ENCODE data around the gene TPSD1. TPM values are rescaled to one million over a fixed set of nuclear protein-coding genes. Genes with fewer than 3 reads are reported as not detected.

TPSD1 gene
- total RNA-seq, 2 experiments from 2014 or later: not detected

- Mint-ChIP-seq H3K9me3 (no peaks in the 10 kb centered on the region), H3K4me3 (no peak overlapping the region), H3K27ac (no peak overlapping the region), H3K36me3 (no peaks in the 10 kb centered on the region), H3K27me3 (peaks cover 13% of the 10 kb centered on the region), H3K4me1 (ENCODE audit: low read depth) (no peaks in the 10 kb centered on the region)
- ChIA-PET POLR2A (no interaction called here), CTCF (no interaction called here)
- intact Hi-C loops (cut with micrococcal nuclease): no loop called here
- no peak for DNase-seq
Observed at GRCh38 chr16:1278477-1278876, 22.6 kb downstream of the TPSD1 start.

DNA sequence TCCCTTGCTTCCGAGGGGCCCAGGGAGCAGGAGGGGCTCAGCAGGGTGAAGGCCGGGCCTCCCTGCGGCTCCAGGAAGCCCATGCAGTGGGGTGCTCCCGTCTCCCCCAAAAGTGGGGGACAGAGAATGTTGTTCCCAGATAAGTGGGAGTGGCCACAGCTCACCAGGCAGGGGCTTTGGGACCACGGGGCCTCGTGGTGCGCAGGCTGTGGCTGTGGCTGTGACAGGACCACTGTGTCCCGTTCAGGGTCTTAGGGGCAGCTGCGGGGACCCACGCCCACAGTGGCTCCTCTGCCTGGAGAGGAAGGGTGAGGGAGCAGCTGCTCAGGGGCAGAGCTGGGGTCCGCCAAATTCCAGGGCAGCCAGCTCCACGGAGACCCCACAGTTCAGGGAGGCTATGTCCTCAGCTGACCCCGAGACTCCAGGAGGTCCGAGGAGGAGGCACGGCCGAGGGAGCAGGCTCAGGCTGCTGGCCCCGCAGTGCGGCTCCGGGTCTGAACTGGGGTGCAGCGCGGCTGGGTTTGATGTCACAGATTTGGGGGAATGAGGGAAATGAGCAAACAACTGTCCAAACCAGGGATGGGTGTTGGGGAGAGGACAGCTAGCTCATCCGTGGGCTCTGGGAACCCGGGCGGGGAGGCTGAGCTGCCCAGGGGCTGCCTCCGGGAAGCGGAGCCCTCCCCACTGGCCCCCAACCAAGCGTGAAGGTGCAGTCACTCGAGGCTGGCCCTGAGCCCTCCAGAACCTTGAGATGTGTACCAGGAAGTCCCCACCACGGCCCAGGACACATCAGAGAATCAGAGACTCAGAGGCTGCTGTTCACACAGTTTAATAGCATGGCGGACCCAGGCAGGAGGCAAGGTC lies 23.4 kb downstream of the TPSD1 start:
- ChIA-PET CTCF (no interaction called here), POLR2A (no interaction called here)
- DNase-seq: no peak
- intact Hi-C loops (cut with micrococcal nuclease): no loop called here
- Mint-ChIP-seq H3K27me3 (peaks cover 16% of the 10 kb centered on the region), H3K9me3 (no peaks in the 10 kb centered on the region), H3K4me3 (no peak overlapping the region), H3K36me3 (no peaks in the 10 kb centered on the region), H3K4me1 (ENCODE audit: low read depth) (no peaks in the 10 kb centered on the region), H3K27ac (no peak overlapping the region)

GRCh38 chr16:1279945-1280589 lies 24.2 kb downstream of the TPSD1 start:
- ChIA-PET CTCF (interaction anchor here (0.9 kb wide), 1 partner anchor 21 kb away, joined by 4 read pairs; no protein-coding TSS in a partner anchor), POLR2A (no interaction called here)
- intact Hi-C loops (cut with micrococcal nuclease): no loop called here
- DNase-seq: no peak
- Mint-ChIP-seq H3K27me3 (peaks cover 17% of the 10 kb centered on the region), H3K9me3 (no peaks in the 10 kb centered on the region), H3K36me3 (no peaks in the 10 kb centered on the region), H3K27ac (no peak overlapping the region), H3K4me3 (no peak overlapping the region), H3K4me1 (ENCODE audit: low read depth) (no peaks in the 10 kb centered on the region)

DNA sequence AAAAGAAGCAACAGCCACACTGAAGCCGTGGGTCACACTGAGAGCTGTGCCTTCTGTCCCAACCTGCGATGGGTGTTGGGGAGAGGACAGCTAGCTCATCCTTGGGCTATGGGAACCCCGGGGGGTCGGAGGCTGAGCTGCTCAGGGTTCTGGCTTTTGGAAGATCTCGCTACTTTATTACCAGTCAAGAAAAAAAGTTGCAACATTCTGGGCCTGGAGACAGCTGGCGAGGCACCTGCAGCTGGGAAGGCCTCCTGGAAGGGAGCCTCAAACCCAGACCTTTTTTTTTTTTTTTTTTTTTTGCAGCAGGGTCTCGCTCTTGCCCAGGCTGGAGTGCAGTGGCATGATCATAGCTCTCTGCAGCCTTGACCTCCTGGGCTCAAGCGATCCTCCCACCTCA lies 24.9 kb downstream of the TPSD1 start:
- Mint-ChIP-seq H3K27ac (no peak overlapping the region), H3K4me3 (no peak overlapping the region), H3K36me3 (no peaks in the 10 kb centered on the region), H3K4me1 (ENCODE audit: low read depth) (no peaks in the 10 kb centered on the region), H3K27me3 (peaks cover 13% of the 10 kb centered on the region), H3K9me3 (no peaks in the 10 kb centered on the region)
- ChIA-PET CTCF (interaction anchor here (0.9 kb wide), 1 partner anchor 20 kb away, joined by 4 read pairs; no protein-coding TSS in a partner anchor), POLR2A (no interaction called here)
- no peak for DNase-seq
- intact Hi-C loops (cut with micrococcal nuclease): no loop called here

GRCh38 chr16:1281517-1281916 lies 25.6 kb downstream of the TPSD1 start:
- H3K27me3 Mint-ChIP-seq: peaks cover 10% of the 10 kb centered on the region
- no peaks in the 10 kb centered on the region for H3K36me3 Mint-ChIP-seq
- H3K4me3 Mint-ChIP-seq: no peak overlapping the region
- no peaks in the 10 kb centered on the region for H3K4me1 Mint-ChIP-seq (ENCODE audit: low read depth)
- no peak overlapping the region for H3K27ac Mint-ChIP-seq
- POLR2A ChIA-PET: no interaction called here
- no peaks in the 10 kb centered on the region for H3K9me3 Mint-ChIP-seq
- CTCF ChIA-PET: no interaction called here
- DNase-seq: no peak
- intact Hi-C loops (cut with micrococcal nuclease): no loop called here

DNA sequence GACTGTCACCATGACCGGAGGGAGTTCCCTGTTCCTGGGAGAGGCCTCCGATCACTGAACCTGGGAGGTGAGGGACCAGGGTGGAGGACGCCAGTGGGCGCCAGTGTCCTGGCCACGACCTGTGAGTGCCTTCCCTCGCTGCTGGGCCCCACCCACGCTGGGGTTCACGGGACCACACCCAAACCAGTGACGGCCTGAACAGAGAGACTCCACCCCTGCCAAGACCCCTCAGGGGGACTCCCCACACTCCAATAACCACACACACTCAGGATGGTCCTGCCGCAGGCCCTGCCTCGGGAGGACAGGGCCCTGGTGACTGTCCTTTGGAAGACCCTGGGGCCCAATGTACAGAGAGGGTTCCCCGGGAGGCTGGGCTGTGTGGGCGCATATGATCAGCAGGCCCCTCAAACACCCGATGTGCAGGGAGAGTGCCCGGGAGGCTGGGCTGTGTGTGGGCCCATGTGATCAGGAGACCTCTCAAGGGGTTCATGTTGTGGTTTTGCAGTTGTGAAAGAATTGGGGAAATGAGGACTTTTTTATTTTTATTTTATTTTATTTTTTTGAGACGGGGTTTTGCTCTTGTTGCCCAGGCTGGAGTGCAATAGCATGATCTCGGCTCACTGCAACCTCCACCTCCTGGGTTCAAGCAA lies 26.6 kb downstream of the TPSD1 start:
- H3K36me3 Mint-ChIP-seq: no peaks in the 10 kb centered on the region
- H3K27ac Mint-ChIP-seq: no peak overlapping the region
- peaks cover 8% of the 10 kb centered on the region for H3K27me3 Mint-ChIP-seq
- intact Hi-C loops (cut with micrococcal nuclease): no loop called here
- H3K4me3 Mint-ChIP-seq: no peak overlapping the region
- H3K4me1 Mint-ChIP-seq (ENCODE audit: low read depth): no peaks in the 10 kb centered on the region
- H3K9me3 Mint-ChIP-seq: no peaks in the 10 kb centered on the region
- DNase-seq: no peak
- POLR2A ChIA-PET: no interaction called here
- CTCF ChIA-PET: interaction anchor here (0.6 kb wide), 1 partner anchor 558 kb away, joined by 3 read pairs; no protein-coding TSS in a partner anchor

DNA sequence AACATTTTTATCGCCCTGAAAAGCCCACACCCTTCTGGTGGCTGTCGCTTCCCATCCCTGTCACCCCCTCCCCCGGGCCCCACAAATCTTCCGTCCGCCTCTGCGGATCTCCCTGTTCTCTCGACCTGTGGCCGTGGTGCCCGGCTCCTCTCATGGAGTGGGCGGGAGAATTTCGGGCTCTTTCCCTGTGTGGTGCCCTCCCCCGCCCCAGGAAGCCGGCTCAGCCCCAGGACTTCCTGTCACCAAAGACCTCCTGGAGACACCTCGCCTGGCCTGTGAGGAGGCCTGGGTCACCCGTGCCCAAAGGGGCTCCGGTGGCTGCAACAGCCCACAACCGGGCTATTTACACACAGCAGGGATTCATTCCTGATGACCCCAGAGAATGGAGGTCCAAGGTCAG lies 27.4 kb downstream of the TPSD1 start:
- Mint-ChIP-seq H3K27me3 (peaks cover 13% of the 10 kb centered on the region), H3K9me3 (no peaks in the 10 kb centered on the region), H3K27ac (no peak overlapping the region), H3K4me3 (no peak overlapping the region), H3K36me3 (no peaks in the 10 kb centered on the region), H3K4me1 (ENCODE audit: low read depth) (no peaks in the 10 kb centered on the region)
- CTCF ChIA-PET: no interaction called here
- DNase-seq: no peak
- POLR2A ChIA-PET: no interaction called here
- intact Hi-C loops (cut with micrococcal nuclease): no loop called here

GRCh38 chr16:1283996-1284616 lies 28.2 kb downstream of the TPSD1 start:
- no peaks in the 10 kb centered on the region for H3K9me3 Mint-ChIP-seq
- no peak overlapping the region for H3K4me3 Mint-ChIP-seq
- H3K36me3 Mint-ChIP-seq: no peaks in the 10 kb centered on the region
- ChIA-PET CTCF (no interaction called here), POLR2A (no interaction called here)
- DNase-seq: no peak
- H3K27ac Mint-ChIP-seq: no peak overlapping the region
- H3K4me1 Mint-ChIP-seq (ENCODE audit: low read depth): no peaks in the 10 kb centered on the region
- intact Hi-C loops (cut with micrococcal nuclease): no loop called here
- peaks cover 14% of the 10 kb centered on the region for H3K27me3 Mint-ChIP-seq

GRCh38 chr16:1285669-1286512 lies 30.0 kb downstream of the TPSD1 start:
- POLR2A ChIA-PET: no interaction called here
- Mint-ChIP-seq H3K36me3 (no peaks in the 10 kb centered on the region), H3K4me3 (no peak overlapping the region), H3K27ac (no peak overlapping the region), H3K27me3 (peaks cover 25% of the 10 kb centered on the region), H3K4me1 (ENCODE audit: low read depth) (no peaks in the 10 kb centered on the region), H3K9me3 (no peaks in the 10 kb centered on the region)
- CTCF ChIA-PET: interaction anchor here (0.6 kb wide), 1 partner anchor 332 kb away, joined by 3 read pairs; no protein-coding TSS in a partner anchor
- DNase-seq: no peak
- intact Hi-C loops (cut with micrococcal nuclease): no loop called here

DNA sequence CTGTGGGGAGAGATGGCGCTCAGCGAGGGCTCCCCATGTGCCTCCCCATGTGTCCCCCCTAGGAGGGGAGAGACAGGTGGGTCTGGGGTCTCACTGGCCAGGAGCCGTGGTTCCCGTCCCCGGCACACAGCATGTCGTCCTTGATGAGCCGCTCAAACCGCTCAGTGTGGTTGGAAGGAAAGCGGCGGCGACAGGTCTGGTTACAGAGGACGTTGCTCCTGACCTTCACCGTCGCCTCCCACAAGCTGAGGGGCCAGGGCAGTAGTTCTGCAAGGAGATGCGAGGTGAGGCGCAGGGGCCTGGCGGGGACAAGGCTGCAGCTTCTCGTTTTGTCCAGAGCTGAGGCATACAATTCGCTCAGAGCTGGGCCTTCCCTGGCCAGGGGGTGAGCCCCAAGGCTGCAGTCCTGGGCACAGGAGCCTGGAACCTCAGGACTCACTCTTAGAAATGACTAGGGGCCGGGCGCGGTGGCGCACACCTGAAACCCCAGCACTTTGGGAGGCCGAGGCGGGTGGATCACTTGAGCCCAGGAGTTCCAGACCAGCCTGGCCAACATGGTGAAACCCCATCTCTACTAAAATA lies 30.7 kb downstream of the TPSD1 start:
- intact Hi-C loops (cut with micrococcal nuclease): no loop called here
- no peaks in the 10 kb centered on the region for H3K9me3 Mint-ChIP-seq
- H3K4me1 Mint-ChIP-seq (ENCODE audit: low read depth): no peaks in the 10 kb centered on the region
- POLR2A ChIA-PET: no interaction called here
- H3K36me3 Mint-ChIP-seq: no peaks in the 10 kb centered on the region
- CTCF ChIA-PET: interaction anchor here (0.6 kb wide), 1 partner anchor 331 kb away, joined by 3 read pairs; no protein-coding TSS in a partner anchor
- no peak overlapping the region for H3K4me3 Mint-ChIP-seq
- H3K27me3 Mint-ChIP-seq: peaks cover 29% of the 10 kb centered on the region
- no peak for DNase-seq
- no peak overlapping the region for H3K27ac Mint-ChIP-seq

DNA sequence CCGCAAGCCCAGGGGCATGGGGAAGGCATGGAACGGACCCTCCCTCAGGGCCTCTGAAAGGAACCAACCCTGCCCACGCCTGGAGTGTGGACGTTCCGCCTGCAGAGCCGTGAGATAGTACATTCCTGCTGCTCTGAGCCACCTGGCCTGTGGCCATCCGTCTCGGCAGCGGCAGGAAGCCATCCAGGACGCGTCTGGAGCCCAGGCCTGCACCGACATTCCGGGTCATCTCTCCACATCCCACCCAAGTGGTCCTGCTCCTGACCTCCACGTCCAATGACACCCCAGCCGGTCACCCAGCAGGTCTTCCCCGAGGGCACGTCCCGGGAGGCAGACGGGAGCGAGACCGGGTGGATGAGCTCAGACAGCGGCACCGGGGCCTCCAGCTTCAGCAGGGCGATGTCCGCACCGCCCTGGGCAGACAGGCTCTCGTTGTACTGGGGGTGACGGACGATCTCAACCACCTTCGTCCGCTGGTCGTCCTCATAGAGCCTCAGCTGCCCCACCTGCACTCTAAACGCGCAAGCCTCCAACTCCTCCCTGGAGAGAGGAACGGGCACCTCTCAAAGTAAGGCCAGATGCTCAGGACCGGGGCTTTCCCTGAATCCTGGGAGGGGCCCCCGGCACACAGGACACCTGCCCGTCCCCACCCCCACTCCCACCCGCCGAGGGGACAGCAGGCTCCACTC lies 32.3 kb downstream of the TPSD1 start:
- intact Hi-C loops (cut with micrococcal nuclease): no loop called here
- DNase-seq: no peak
- Mint-ChIP-seq H3K9me3 (no peaks in the 10 kb centered on the region), H3K36me3 (no peaks in the 10 kb centered on the region), H3K27me3 (peaks cover 35% of the 10 kb centered on the region), H3K27ac (no peak overlapping the region), H3K4me3 (no peak overlapping the region), H3K4me1 (ENCODE audit: low read depth) (no peaks in the 10 kb centered on the region)
- ChIA-PET POLR2A (no interaction called here), CTCF (interaction anchor here (0.8 kb wide), 1 partner anchor 11 kb away, joined by 3 read pairs; no protein-coding TSS in a partner anchor)
